Measurements from ENCODE around the gene OPCML. TPM values are rescaled to one million over a fixed set of nuclear protein-coding genes. Genes with fewer than 3 reads are reported as not detected.

The OPCML gene
- total and polyA plus RNA-seq, 2 experiments from 2014 or later, result 1.2 to 4.4 TPM

- no peak overlapping the region for H3K4me2 ChIP-seq
- no peak overlapping the region for H3K4me3 ChIP-seq
- H3K4me1 ChIP-seq (ENCODE audit: insufficient read depth), result no peaks in the 10 kb centered on the region
- TF ChIP-seq POLR2AphosphoS5 (IDR thresholded peaks at IDR 0.05; ENCODE audit: low read depth) (no peak), ZNF462 (CRISPR knock-in tag; IDR thresholded peaks at IDR 0.05) (no peak), EZH2phosphoT487 (IDR thresholded peaks at IDR 0.05; ENCODE audit: unreplicated experiment) (no peak), STAT1 (IDR thresholded peaks at IDR 0.05; ENCODE audit: unreplicated experiment) (no peak), JUNB (IDR thresholded peaks at IDR 0.05; ENCODE audit: unreplicated experiment) (no peak), EZH2 (IDR thresholded peaks at IDR 0.05; ENCODE audit: low read depth, unreplicated experiment) (no peak), ZNF331 (CRISPR knock-in tag; IDR thresholded peaks at IDR 0.05; ENCODE audit: low read depth) (no peak), CTCF (conservative IDR thresholded peaks at IDR 0.05; ENCODE audit: low read depth in 2 of 2) (no peak), ZNF114 (CRISPR knock-in tag; IDR thresholded peaks at IDR 0.05) (no peak), NANOG (IDR thresholded peaks at IDR 0.05; ENCODE audit: borderline replicate concordance) (no peak), CREB1 (CRISPR knock-in tag; IDR thresholded peaks at IDR 0.05; ENCODE audit: low read depth) (no peak), REST (IDR thresholded peaks at IDR 0.05; ENCODE audit: unreplicated experiment) (no peak), ETS1 (IDR thresholded peaks at IDR 0.05) (no peak)
- H3K79me2 ChIP-seq (replicated peaks; ENCODE audit: insufficient read depth), result no peaks in the 10 kb centered on the region
- H3K4me1 Mint-ChIP-seq, result peaks cover 11% of the 10 kb centered on the region; the same call in 2 of the 3 replicates
- H3K27me3 Mint-ChIP-seq (ENCODE audit: insufficient read depth, low read depth, poor library complexity), result peaks cover 4% of the 10 kb centered on the region
- H3K27ac ChIP-seq (ENCODE audit: low read depth), result no peak overlapping the region
- no peak overlapping the region for H3K4me3 Mint-ChIP-seq
- 0 out of 2 replicates have a peak, but pooled peaks cover 1% of the 10 kb centered on the region for H3K9me2 ChIP-seq (ENCODE audit: insufficient read depth)
- H4K20me1 ChIP-seq (replicated peaks; ENCODE audit: insufficient read depth), result no peaks in the 10 kb centered on the region
- H3K27ac Mint-ChIP-seq, result no peak overlapping the region
- ATAC-seq (no peak), DNase-seq (ENCODE audit: low spot score) (no peak)
- H3K9me3 Mint-ChIP-seq, result peaks cover 2% of the 10 kb centered on the region; the same call in 1 of the 3 replicates
- H3K27me3 ChIP-seq (ENCODE audit: insufficient read depth), result no peaks in the 10 kb centered on the region
- H3F3A ChIP-seq (replicated peaks; ENCODE audit: low read depth), result no peaks in the 10 kb centered on the region
- H3K36me3 Mint-ChIP-seq (ENCODE audit: low read depth), result no peaks in the 10 kb centered on the region
- no peaks in the 10 kb centered on the region for H3K36me3 ChIP-seq (ENCODE audit: insufficient read depth)
- no peak overlapping the region for H2AFZ ChIP-seq
Measured at GRCh38 chr11:132655187-132655855, 877.0 kb downstream of the OPCML start.

Data from GM23338 (cell line).